HepG2 (cell line): ENCODE data around the gene WIPF2. TPM values are rescaled to one million over a fixed set of nuclear protein-coding genes. Genes with fewer than 3 reads are reported as not detected.

Source experiments
- ARID5B ChIP-seq: IDR thresholded peaks from 2 replicates; pipeline ENCODE4 v1.4.0; 2020; ENCODE audit warnings: mild to moderate bottlenecking, missing genetic modification reagents
- ARNT2 ChIP-seq: sonication (generic); formaldehyde crosslinking; IDR thresholded peaks from 2 replicates; pipeline ENCODE4 v1.8.0; 2022; ENCODE audit warnings: mild to moderate bottlenecking, low read depth, missing genetic modification reagents, moderate library complexity
- CEBPB ChIP-seq: IDR thresholded peaks from 2 replicates; pipeline ENCODE4 v1.6.1; 2011; ENCODE audit warnings: low read depth, low read length, improper control_type of control experiment, borderline replicate concordance
- IRX3 ChIP-seq: sonication (generic); formaldehyde crosslinking; IDR thresholded peaks from 2 replicates; pipeline ENCODE4 v1.8.1; 2023; ENCODE audit warnings: mild to moderate bottlenecking, low read depth, missing genetic modification reagents, borderline replicate concordance
- KDM5B ChIP-seq: sonication (generic); formaldehyde crosslinking; IDR thresholded peaks from 2 replicates; pipeline ENCODE4 v1.4.0; 2020; ENCODE audit warnings: missing genetic modification reagents, mild to moderate bottlenecking, borderline replicate concordance
- MAF1 ChIP-seq: sonication (generic); formaldehyde crosslinking; IDR thresholded peaks from 2 replicates; pipeline ENCODE4 v1.5.0; 2020; ENCODE audit warnings: missing genetic modification reagents, borderline replicate concordance
- NRL ChIP-seq: sonication (generic); formaldehyde crosslinking; IDR thresholded peaks from 2 replicates; pipeline ENCODE4 v1.5.0; 2020; ENCODE audit warnings: missing genetic modification reagents, mild to moderate bottlenecking, moderate library complexity, borderline replicate concordance
- SP140L ChIP-seq: sonication (generic); formaldehyde crosslinking; IDR thresholded peaks from 2 replicates; pipeline ENCODE4 v1.4.0; 2020; ENCODE audit warnings: missing genetic modification reagents, borderline replicate concordance
- SPEN ChIP-seq: sonication (generic); formaldehyde crosslinking; IDR thresholded peaks from 2 replicates; pipeline ENCODE4 v1.5.1; 2020; ENCODE audit warnings: low read depth, mild to moderate bottlenecking, missing genetic modification reagents
- SYNCRIP ChIP-seq: fragments of 200-400 bp; formaldehyde crosslinking; IDR thresholded peaks from 2 replicates; pipeline ENCODE4 v1.6.1; 2018; ENCODE audit warnings: mild to moderate bottlenecking, low read depth, low read length; ENCODE audit not compliant: insufficient read depth
- ZBTB3 ChIP-seq: sonication (generic); formaldehyde crosslinking; IDR thresholded peaks from 2 replicates; pipeline ENCODE4 v1.4.0; 2020; ENCODE audit warnings: low read depth, mild to moderate bottlenecking, moderate library complexity, missing genetic modification reagents, borderline replicate concordance
- ZMAT3 ChIP-seq: sonication (generic); formaldehyde crosslinking; conservative IDR thresholded peaks from 2 replicates; pipeline ENCODE4 v1.7.0; 2021; ENCODE audit warnings: missing genetic modification reagents
- ZNF431 ChIP-seq: sonication (generic); formaldehyde crosslinking; IDR thresholded peaks from 2 replicates; pipeline ENCODE4 v1.9.0; 2022; ENCODE audit warnings: missing genetic modification reagents, low read depth, mild to moderate bottlenecking, borderline replicate concordance
- ZNF501 ChIP-seq: sonication (generic); formaldehyde crosslinking; IDR thresholded peaks from 2 replicates; pipeline ENCODE4 v1.5.1; 2020; ENCODE audit warnings: mild to moderate bottlenecking, moderate library complexity, missing genetic modification reagents
- ZNF569 ChIP-seq: sonication (generic); formaldehyde crosslinking; IDR thresholded peaks from 2 replicates; pipeline ENCODE4 v1.5.0; 2020; ENCODE audit warnings: mild to moderate bottlenecking, missing genetic modification reagents, moderate library complexity, borderline replicate concordance
- ZNF574 ChIP-seq: sonication (generic); formaldehyde crosslinking; IDR thresholded peaks from 2 replicates; pipeline ENCODE4 v1.4.0; 2020; ENCODE audit warnings: missing genetic modification reagents
- ZNF768 ChIP-seq: sonication (generic); formaldehyde crosslinking; IDR thresholded peaks from 2 replicates; pipeline ENCODE4 v1.4.0; 2020; ENCODE audit warnings: missing genetic modification reagents
- ZNF777 ChIP-seq: sonication (generic); formaldehyde crosslinking; IDR thresholded peaks from 2 replicates; pipeline ENCODE4 v1.4.0; 2020; ENCODE audit warnings: missing genetic modification reagents
- ZSCAN9 ChIP-seq: IDR thresholded peaks from 2 replicates; pipeline ENCODE4 v1.6.1; 2016; ENCODE audit warnings: borderline replicate concordance
- polyA plus RNA-seq, 8 experiments: library from polyadenylated mRNA; depleted of rRNA in 3 of 8; stranded (reverse) in 7 of 8; unstranded in 1 of 8; fragments of >200 nt; fragmentation: Illumina TruSeq in 4 of 8; extraction: Trizol in 4 of 8; gene quantifications; 2 replicates each; pipeline versions ENCODE4 v1.2.1 to v1.2.3, GENCODE V29; 2011 to 2016; ENCODE audit warnings: low read depth in 4 of 8, missing spikeins in 1 of 8, mixed read lengths in 1 of 8; ENCODE audit not compliant: insufficient read depth in 1 of 8
- total RNA-seq, 5 experiments: library from RNA; depleted of rRNA; stranded (reverse); fragments of >200 nt; fragmentation: Illumina TruSeq; extraction: Trizol; gene quantifications; 2 replicates each; pipeline ENCODE4 v1.2.3, GENCODE V29; 2016; ENCODE audit warnings: low read depth in 1 of 5
- TF ChIP-seq, protein P1 (sequence below): fragments of 450-650 bp; IDR thresholded peaks from 2 replicates; pipeline ENCODE4 v1.6.1; 2017

The WIPF2 gene
- total and polyA plus RNA-seq, 2 of the 13 experiments (the other 11 are each of a cell fraction or from before 2014, with no cell fraction given), result 7.2 to 10.8 TPM

GRCh38 chr17:40191237-40192208, 27.6 kb upstream of the WIPF2 start (continued):
- TF ChIP-seq IRX3 (CRISPR knock-in tag) (no peak), ZNF431 (CRISPR knock-in tag) (0 out of 2 replicates have a peak, but pooled peaks have one; percentile 42), KDM5B (peak; percentile 59; the same call in 1 of the 2 replicates), ZBTB3 (CRISPR knock-in tag) (no peak), ZSCAN9 (CRISPR knock-in tag) (peak; percentile 74; the same call in 1 of the 2 replicates), ARNT2 (CRISPR knock-in tag) (0 out of 2 replicates have a peak, but pooled peaks have one; percentile 70), SYNCRIP (no peak), MAF1 (CRISPR knock-in tag) (no peak), ZNF569 (CRISPR knock-in tag) (no peak), ZMAT3 (CRISPR knock-in tag) (peak; percentile 57), ZNF777 (CRISPR knock-in tag) (peak; percentile 92), SP140L (CRISPR knock-in tag) (no peak), ZNF574 (CRISPR knock-in tag) (peak; percentile 64; the same call in 1 of the 2 replicates), ZNF768 (no peak), NRL (CRISPR knock-in tag) (peak; percentile 42; the same call in 1 of the 2 replicates), ARID5B (CRISPR knock-in tag) (no peak), SPEN (CRISPR knock-in tag) (peak; percentile 40), ZNF501 (peak; percentile 86), CEBPB (0 out of 2 replicates have a peak, but pooled peaks have one; percentile 1)
- TF ChIP-seq, protein P1, sequence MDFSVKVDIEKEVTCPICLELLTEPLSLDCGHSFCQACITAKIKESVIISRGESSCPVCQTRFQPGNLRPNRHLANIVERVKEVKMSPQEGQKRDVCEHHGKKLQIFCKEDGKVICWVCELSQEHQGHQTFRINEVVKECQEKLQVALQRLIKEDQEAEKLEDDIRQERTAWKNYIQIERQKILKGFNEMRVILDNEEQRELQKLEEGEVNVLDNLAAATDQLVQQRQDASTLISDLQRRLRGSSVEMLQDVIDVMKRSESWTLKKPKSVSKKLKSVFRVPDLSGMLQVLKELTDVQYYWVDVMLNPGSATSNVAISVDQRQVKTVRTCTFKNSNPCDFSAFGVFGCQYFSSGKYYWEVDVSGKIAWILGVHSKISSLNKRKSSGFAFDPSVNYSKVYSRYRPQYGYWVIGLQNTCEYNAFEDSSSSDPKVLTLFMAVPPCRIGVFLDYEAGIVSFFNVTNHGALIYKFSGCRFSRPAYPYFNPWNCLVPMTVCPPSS, result no peak
